ENCODE measurements around the gene RBMS1. TPM values are rescaled to one million over a fixed set of nuclear protein-coding genes. Genes with fewer than 3 reads are reported as not detected.

RBMS1 gene
- total RNA-seq, 1 donor from 2014 or later: 54.7 TPM

- DNase-seq (ENCODE audit: low read depth): no peak
- no peak for TF ChIP-seq CTCF (conservative IDR thresholded peaks at IDR 0.05; ENCODE audit: low read depth, low read length)
- no peak overlapping the region for H3K4me3 ChIP-seq (ENCODE audit: low read depth, low read length)
These were observed 247.3 kb downstream of the RBMS1 start for GRCh38 chr2:160246356-160246755.

DNA sequence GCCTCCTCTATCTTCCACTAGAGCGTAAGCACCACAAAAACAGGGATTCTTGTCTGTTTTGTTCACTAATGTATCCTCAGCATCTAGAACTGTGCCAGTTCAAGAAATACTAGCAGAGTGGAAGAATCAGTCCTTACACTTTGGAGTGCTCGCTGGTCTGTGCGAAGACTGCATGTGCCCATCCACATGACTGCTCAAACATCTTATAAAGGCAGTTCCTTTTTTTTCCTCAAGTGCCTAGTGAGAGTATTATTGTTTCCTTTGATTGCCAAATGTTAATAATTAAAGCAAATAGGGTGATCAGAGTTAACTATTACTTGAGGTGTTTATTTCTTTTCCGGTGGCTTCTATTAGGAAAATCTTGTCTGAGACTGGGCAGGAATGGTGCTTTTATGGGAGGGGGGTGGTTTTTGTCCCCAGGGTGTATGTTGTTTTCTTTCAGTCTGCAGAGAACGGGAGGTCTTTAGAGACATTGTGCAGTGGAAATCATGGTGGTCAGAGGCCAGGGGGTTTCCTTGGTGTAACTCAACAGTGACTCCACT is 247.9 kb downstream of the RBMS1 start:
- no peak overlapping the region for H3K4me3 ChIP-seq (ENCODE audit: low read depth, low read length)
- no peak for DNase-seq (ENCODE audit: low read depth)
- no peak for TF ChIP-seq CTCF (conservative IDR thresholded peaks at IDR 0.05; ENCODE audit: low read depth, low read length)

DNA sequence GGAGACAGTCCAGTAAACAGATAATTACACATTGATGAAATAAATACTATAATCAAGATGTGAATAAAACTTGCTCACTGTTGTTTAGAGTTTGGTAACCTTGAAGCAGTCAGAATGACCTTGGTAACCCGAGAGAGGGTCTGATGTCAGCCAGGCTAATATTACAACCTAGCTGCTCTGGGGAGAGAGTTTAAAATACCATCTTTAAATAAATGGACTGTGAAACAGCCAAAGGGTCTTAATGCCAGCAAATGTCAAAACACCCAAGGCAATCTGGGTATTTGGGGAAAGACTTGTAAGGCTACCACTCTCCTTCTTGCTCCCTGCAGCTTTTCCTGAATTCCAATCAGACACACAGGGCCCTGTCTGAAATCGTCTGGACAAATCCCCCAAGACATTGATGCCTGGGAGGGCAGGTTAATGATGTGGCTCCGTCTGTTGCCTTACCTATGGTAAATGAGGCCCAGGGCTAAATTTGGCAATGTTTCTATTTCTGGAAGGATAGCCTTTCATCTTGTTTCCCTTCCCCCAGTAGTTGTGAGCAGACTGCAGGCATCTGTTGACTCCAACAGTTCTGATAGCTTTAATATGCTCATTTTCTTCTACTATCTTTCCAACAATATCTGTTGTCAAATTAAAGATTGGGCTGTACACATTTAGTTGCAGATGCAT is 250.6 kb downstream of the RBMS1 start:
- H3K4me3 ChIP-seq (ENCODE audit: low read depth, low read length): no peak overlapping the region
- DNase-seq (ENCODE audit: low read depth): no peak
- no peak for TF ChIP-seq CTCF (conservative IDR thresholded peaks at IDR 0.05; ENCODE audit: low read depth, low read length)

DNA sequence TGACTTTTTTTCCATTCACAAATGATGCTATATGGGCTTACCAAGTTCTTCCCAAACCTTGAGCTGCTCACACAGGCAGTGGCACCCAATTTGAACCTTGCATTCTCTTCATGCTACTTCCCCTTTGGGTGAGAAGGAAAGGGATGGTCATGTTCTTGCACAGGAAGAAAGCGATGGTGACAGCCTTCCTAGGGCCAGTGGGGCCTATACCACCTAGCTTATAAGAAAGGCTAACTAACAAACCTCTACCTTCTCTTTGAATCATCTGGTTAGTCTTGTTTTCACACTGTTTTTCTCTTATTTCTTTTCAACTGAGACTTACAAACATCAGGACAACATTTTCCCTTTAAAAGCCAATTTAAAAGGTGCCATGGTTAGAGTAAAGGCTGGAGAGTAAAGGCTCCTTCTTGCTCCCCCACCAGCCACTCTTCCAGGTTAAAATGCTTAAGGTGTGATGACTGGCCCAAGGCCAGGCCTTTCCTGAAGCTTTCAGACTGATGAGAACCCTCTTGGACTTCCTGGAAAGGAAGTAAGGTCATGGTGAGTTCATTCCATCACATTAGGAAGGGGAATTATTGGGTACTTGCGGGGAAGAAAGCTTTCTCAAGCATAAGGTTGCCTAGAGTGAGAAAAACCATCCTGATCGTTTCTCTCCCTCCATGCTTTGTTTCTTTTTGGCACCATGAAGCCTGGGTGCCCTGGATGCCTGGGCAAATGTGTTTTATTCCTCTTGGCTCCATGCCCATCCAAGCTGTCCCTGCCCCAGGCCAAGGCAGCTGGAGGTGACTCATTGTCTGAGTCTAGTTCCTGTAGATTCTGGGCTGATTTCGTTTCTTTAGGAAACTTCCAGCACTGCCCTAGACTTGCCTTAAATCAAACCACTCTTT is 252.1 kb downstream of the RBMS1 start:
- peak; percentile 76 for DNase-seq (ENCODE audit: low read depth)
- no peak for TF ChIP-seq CTCF (conservative IDR thresholded peaks at IDR 0.05; ENCODE audit: low read depth, low read length)
- H3K4me3 ChIP-seq (ENCODE audit: low read depth, low read length): no peak overlapping the region

DNA sequence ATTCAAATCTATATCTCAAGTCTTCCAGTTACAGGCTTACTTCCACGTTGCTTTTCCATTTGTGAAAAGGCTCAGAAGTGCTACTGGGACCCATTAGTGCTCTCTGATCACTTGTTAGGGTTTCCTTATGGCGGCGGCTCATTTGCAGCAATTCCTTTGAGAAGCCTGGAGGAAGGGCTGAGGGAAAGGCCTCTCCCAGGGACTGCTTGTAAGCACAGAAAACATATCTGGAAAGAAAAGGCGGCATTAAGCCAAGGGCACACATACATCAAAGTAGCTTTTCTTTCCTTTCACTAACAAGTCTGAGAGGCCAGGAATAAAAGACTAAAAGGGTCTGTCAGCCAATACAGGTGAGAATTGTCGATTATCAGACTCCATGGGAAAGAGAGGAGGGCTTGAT is 254.2 kb downstream of the RBMS1 start:
- no peak for TF ChIP-seq CTCF (conservative IDR thresholded peaks at IDR 0.05; ENCODE audit: low read depth, low read length)
- no peak overlapping the region for H3K4me3 ChIP-seq (ENCODE audit: low read depth, low read length)
- no peak for DNase-seq (ENCODE audit: low read depth)

DNA sequence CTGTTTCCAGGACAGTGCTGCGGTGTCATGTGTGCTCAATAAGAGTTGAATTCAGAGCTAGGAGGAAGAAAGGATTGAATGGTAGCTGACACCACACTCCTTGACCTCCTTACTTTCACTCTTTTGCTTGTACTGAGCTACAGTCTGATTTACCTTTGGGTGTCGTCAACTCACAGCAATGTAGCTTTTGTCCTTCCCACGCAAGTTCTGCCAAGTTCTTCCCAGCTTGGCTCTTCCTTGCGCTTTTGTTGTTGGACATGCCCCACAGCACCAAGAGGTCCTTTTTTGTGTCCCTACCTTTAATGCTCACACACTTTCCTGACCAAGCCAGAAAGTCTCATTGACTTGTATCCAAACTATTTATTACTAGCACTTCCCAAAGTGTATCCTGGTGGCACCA is 255.2 kb downstream of the RBMS1 start:
- no peak for TF ChIP-seq CTCF (conservative IDR thresholded peaks at IDR 0.05; ENCODE audit: low read depth, low read length)
- DNase-seq (ENCODE audit: low read depth): no peak
- no peak overlapping the region for H3K4me3 ChIP-seq (ENCODE audit: low read depth, low read length)

All from epithelial cell of proximal tubule (primary cell).